Endothelial cell (in vitro differentiated cells): ENCODE results near the gene PACS1. TPM values are rescaled to one million over a fixed set of nuclear protein-coding genes. Genes with fewer than 3 reads are reported as not detected.

ENCODE experiments used
- DNase-seq: peaks from one replicate; pipeline ENCODE4 v3.0.0; 2021; ENCODE audit warnings: low spot score
- H3K27ac Mint-ChIP-seq: one replicate; pipeline ENCODE4 v1.8.0; 2021; ENCODE audit warnings: mixed read lengths, inconsistent platforms; ENCODE audit not compliant: unreplicated experiment
- H3K27me3 Mint-ChIP-seq: one replicate; pipeline ENCODE4 v1.8.0; 2021; ENCODE audit warnings: mild to moderate bottlenecking, moderate library complexity, mixed read lengths, inconsistent platforms; ENCODE audit not compliant: unreplicated experiment
- H3K36me3 Mint-ChIP-seq: one replicate; pipeline ENCODE4 v1.8.0; 2021; ENCODE audit warnings: mild to moderate bottlenecking, low read depth, mixed read lengths, inconsistent platforms; ENCODE audit not compliant: unreplicated experiment
- H3K4me1 Mint-ChIP-seq: one replicate; pipeline ENCODE4 v1.8.0; 2021; ENCODE audit warnings: mild to moderate bottlenecking, mixed read lengths, inconsistent platforms; ENCODE audit not compliant: unreplicated experiment
- H3K4me3 Mint-ChIP-seq: one replicate; pipeline ENCODE4 v1.8.0; 2021; ENCODE audit warnings: mild to moderate bottlenecking, mixed read lengths, inconsistent platforms; ENCODE audit not compliant: unreplicated experiment
- H3K9me3 Mint-ChIP-seq: one replicate; pipeline ENCODE4 v1.8.0; 2021; ENCODE audit warnings: mixed read lengths, inconsistent platforms; ENCODE audit not compliant: unreplicated experiment
- total RNA-seq: library from RNA; stranded (reverse); fragmentation: NEBNext Ultra II Directional; extraction: Animal tissue kit (Norgen Biotek cat#: 25700); gene quantifications from one replicate; pipeline ENCODE4 v1.2.1, GENCODE V29; 2021; ENCODE audit not compliant: unreplicated experiment
- TF ChIP-seq, protein P1 (sequence below): fragments of 200-600 bp; sonication (generic); IDR thresholded peaks from one replicate; pipeline ENCODE4 v1.5.0; 2021; ENCODE audit warnings: antibody characterized with exemption; ENCODE audit not compliant: unreplicated experiment

PACS1 gene
- total RNA-seq, 1 donor from 2014 or later = 114 TPM

DNA sequence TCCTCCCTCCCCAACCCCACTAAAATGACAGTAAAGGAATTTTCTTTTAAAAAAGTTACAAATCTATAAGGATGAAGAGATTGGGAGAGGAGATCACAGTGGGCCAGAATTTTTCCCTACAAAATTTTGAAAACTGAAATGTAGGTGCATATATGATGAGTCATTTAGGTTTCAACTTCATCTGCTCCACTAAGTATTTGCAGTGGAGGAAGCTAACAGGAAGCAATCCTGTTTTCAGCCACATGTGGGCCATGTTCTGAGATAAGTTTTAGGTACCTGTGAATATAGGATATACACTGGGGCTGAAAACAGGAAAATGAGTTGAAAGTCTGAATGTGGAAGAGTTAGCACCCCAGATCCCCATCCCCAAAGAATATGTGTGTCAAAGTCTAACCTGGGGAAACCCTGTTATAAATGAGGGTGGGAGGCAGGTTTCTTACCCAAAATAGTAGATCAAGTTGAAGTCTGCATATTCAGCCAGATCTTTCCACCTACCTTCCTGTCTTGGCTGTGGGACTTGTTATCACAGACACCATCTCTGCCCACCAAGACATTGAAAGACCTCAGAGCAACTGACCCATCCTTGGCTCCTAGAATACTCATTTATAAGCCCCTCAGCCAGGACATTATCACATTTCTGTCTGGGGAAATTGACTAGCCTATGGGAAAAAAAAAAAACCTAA, 87.3 kb downstream of the PACS1 start:
- no peak for DNase-seq
- Mint-ChIP-seq H3K9me3 (no peaks in the 10 kb centered on the region), H3K27ac (peak overlapping the region; percentile 61), H3K36me3 (no peaks in the 10 kb centered on the region), H3K27me3 (no peaks in the 10 kb centered on the region), H3K4me3 (no peak overlapping the region), H3K4me1 (peaks cover 12% of the 10 kb centered on the region)
- TF ChIP-seq, protein P1, sequence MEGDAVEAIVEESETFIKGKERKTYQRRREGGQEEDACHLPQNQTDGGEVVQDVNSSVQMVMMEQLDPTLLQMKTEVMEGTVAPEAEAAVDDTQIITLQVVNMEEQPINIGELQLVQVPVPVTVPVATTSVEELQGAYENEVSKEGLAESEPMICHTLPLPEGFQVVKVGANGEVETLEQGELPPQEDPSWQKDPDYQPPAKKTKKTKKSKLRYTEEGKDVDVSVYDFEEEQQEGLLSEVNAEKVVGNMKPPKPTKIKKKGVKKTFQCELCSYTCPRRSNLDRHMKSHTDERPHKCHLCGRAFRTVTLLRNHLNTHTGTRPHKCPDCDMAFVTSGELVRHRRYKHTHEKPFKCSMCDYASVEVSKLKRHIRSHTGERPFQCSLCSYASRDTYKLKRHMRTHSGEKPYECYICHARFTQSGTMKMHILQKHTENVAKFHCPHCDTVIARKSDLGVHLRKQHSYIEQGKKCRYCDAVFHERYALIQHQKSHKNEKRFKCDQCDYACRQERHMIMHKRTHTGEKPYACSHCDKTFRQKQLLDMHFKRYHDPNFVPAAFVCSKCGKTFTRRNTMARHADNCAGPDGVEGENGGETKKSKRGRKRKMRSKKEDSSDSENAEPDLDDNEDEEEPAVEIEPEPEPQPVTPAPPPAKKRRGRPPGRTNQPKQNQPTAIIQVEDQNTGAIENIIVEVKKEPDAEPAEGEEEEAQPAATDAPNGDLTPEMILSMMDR = no peak

DNA sequence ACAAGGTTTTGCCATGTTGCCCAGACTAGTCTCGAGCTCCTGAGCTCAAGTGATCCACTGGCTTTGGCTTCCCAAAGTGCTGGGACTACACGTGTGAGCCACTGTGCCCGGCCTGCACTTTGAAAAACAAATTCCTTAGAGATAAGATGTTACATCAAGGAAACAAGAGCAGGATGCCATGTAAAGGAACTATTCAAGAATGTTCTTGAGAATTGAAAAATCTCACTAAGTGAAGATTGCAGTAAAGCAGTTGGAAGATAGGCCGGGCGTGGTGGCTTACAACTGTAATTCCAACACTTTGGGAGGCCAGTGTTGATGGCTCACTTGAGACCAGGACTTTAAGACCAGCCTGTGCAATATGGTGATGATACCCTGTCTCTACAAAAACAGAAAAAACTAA, 88.1 kb downstream of the PACS1 start:
- peaks cover 12% of the 10 kb centered on the region for H3K4me1 Mint-ChIP-seq
- H3K36me3 Mint-ChIP-seq = no peaks in the 10 kb centered on the region
- no peak overlapping the region for H3K27ac Mint-ChIP-seq
- no peaks in the 10 kb centered on the region for H3K27me3 Mint-ChIP-seq
- no peak overlapping the region for H3K4me3 Mint-ChIP-seq
- no peaks in the 10 kb centered on the region for H3K9me3 Mint-ChIP-seq
- TF ChIP-seq, protein P1 = no peak
- no peak for DNase-seq

DNA sequence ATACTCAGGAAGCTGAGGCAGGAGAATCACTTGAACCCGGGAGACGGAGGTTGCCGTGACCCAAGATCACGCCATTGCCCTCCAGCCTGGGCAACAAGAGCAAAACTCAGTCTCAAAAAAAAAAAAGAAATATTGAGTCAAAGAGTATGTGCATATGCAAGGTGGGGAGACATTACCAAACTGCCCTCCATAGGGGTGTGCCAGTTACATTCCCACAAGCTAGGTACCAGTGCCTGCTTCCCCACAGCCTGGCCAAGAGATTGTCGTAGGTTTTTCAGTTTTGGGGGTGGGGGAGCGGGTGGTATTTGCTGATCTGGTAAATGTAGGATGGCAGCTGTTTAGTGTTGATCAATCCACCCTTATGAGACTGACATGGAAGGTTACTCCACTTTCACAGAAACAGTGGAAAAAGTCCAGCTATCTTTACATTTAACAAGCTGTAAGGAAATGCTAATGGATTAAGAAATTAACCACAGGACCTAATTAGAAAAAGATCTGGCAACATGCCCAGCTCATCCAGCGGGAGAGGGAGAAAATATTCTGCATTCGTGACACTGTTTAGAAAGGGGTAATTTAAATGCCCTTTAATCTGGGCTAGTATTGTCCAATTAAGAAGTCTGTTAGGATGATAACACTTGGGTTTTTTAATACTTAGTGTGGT, 89.4 kb downstream of the PACS1 start:
- no peaks in the 10 kb centered on the region for H3K36me3 Mint-ChIP-seq
- TF ChIP-seq, protein P1 = no peak
- no peaks in the 10 kb centered on the region for H3K27me3 Mint-ChIP-seq
- no peak overlapping the region for H3K27ac Mint-ChIP-seq
- peaks cover 16% of the 10 kb centered on the region for H3K4me1 Mint-ChIP-seq
- no peaks in the 10 kb centered on the region for H3K9me3 Mint-ChIP-seq
- no peak for DNase-seq
- H3K4me3 Mint-ChIP-seq = no peak overlapping the region

DNA sequence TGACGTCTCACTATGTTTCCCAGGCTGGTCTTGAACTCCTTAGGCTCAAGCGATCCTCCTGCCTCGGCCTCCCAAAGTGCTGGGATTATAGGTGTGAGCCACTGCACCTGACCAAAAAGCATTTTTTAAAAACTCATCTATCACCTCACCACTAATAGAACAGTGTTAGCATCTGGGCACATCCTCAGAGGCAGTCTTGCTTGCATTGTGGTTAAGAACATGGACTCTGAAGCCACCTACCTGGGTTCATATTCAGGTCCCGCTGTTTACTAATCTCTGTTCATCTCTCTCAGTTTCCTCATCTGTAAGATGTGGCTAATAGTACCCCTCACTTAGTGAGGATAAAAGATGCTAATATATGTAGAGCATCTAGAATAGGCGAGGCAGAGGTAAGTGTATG, 90.6 kb downstream of the PACS1 start:
- Mint-ChIP-seq H3K36me3 (no peaks in the 10 kb centered on the region), H3K9me3 (no peaks in the 10 kb centered on the region), H3K27ac (no peak overlapping the region), H3K4me1 (peaks cover 27% of the 10 kb centered on the region), H3K4me3 (no peak overlapping the region), H3K27me3 (no peaks in the 10 kb centered on the region)
- DNase-seq = no peak
- TF ChIP-seq, protein P1 = no peak

DNA sequence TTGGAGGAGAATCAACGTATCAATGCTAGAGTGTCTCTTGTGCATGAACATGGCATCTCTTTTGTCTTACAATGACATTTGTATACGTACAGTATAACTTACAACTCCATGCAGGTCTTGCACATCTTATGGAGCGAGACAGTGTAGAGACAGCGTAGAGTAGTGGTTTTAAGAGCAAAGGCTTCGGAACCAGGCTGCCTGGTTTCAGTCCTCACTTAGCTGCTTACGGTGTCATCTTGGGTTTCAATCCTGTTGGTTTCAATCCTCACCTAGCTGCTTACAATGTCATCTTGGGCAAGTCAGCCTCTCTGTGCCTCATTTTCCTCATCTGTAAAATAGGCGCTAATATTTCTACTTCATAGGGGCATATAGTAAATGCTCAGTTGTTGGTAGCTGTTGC, 98.2 kb downstream of the PACS1 start:
- TF ChIP-seq, protein P1 = no peak
- no peak for DNase-seq
- Mint-ChIP-seq H3K4me3 (no peak overlapping the region), H3K27me3 (no peaks in the 10 kb centered on the region), H3K27ac (no peak overlapping the region), H3K36me3 (no peaks in the 10 kb centered on the region), H3K4me1 (peaks cover 18% of the 10 kb centered on the region), H3K9me3 (no peaks in the 10 kb centered on the region)
